GM19463 (cell line): ENCODE measurements around the gene TBC1D22A.
"Not testable (repeated sequence)": the region's sequence is repeated elsewhere in the genome, so short reads cannot be mapped to it uniquely, and the experiment has no call there.

Experiments
- ATAC-seq: cut with Tn5 transposase; IDR thresholded peaks from one replicate; pipeline ENCODE4 v1.9.1; 2021; ENCODE audit warnings: mild to moderate bottlenecking, moderate library complexity; ENCODE audit not compliant: unreplicated experiment

The TBC1D22A gene

GRCh38 chr22:47157486-47158270, 395.2 kb downstream of the TBC1D22A start:
- ATAC-seq: no peak

GRCh38 chr22:47158457-47158856, 396.0 kb downstream of the TBC1D22A start:
- no peak for ATAC-seq

GRCh38 chr22:47159592-47159991, 397.1 kb downstream of the TBC1D22A start:
- no peak for ATAC-seq

GRCh38 chr22:47160141-47160541, 397.7 kb downstream of the TBC1D22A start:
- no peak for ATAC-seq

- ATAC-seq: no peak
These were observed 398.5 kb downstream of the TBC1D22A start for GRCh38 chr22:47160781-47161520.

GRCh38 chr22:47161631-47162030, 399.2 kb downstream of the TBC1D22A start:
- ATAC-seq: no peak

GRCh38 chr22:47162865-47163264, 400.4 kb downstream of the TBC1D22A start:
- ATAC-seq: no peak

GRCh38 chr22:47163481-47163855, 401.0 kb downstream of the TBC1D22A start:
- no peak for ATAC-seq

- no peak for ATAC-seq
These were observed 401.5 kb downstream of the TBC1D22A start for GRCh38 chr22:47163856-47164513.

- ATAC-seq: no peak
These were observed 402.3 kb downstream of the TBC1D22A start for GRCh38 chr22:47164514-47165337.

GRCh38 chr22:47165338-47166032, 403.0 kb downstream of the TBC1D22A start:
- ATAC-seq: no peak

- ATAC-seq: no peak
These were observed 403.6 kb downstream of the TBC1D22A start for GRCh38 chr22:47166033-47166404.

GRCh38 chr22:47166446-47167016, 404.1 kb downstream of the TBC1D22A start:
- no peak for ATAC-seq

GRCh38 chr22:47167056-47167455, 404.6 kb downstream of the TBC1D22A start:
- ATAC-seq: no peak

- not testable (repeated sequence) for ATAC-seq
These were observed 405.5 kb downstream of the TBC1D22A start for GRCh38 chr22:47167921-47168320.

GRCh38 chr22:47168441-47168840, 406.0 kb downstream of the TBC1D22A start:
- no peak for ATAC-seq

- ATAC-seq: no peak
These were observed 406.7 kb downstream of the TBC1D22A start for GRCh38 chr22:47168900-47169800.

GRCh38 chr22:47169801-47170140, 407.3 kb downstream of the TBC1D22A start:
- no peak for ATAC-seq
